OCI-LY7 (cell line): ENCODE measurements around the gene ZNF598. TPM values are rescaled to one million over a fixed set of nuclear protein-coding genes. Genes with fewer than 3 reads are reported as not detected.

Experiments used
- BruUV-seq: library from RNA; stranded (reverse); fragments of 400-500 nt; replicated peaks from 2 replicates; lab custom pipeline; 2021; lab: Mats Ljungman, UMichigan
- CTCF ChIA-PET: fragments of 300-600 bp; sonication (Branson Sonifier 250); formaldehyde crosslinking; loops from one replicate; lab custom pipeline; 2022; ENCODE audit warnings: antibody characterized with exemption; ENCODE audit not compliant: unreplicated experiment; lab: Charles Lee
- POLR2A ChIA-PET: fragments of 300-600 bp; sonication (Branson Sonifier 250); formaldehyde crosslinking; loops from one replicate; lab custom pipeline; 2022; ENCODE audit warnings: antibody characterized with exemption; lab: Charles Lee
- DNase-seq: peaks from one replicate; pipeline ENCODE4 v3.0.0-alpha.2; 2015; ENCODE audit warnings: low spot score
- H2AFZ ChIP-seq: fragments of 200-600 bp; sonication (generic), shearing (Covaris generic); 2 replicates; pipeline ENCODE4 v1.6.1; 2014; ENCODE audit warnings: mild to moderate bottlenecking, antibody characterized with exemption, low read length, moderate library complexity
- H3K27ac ChIP-seq: fragments of 200-600 bp; sonication (generic); 2 replicates; pipeline ENCODE4 v1.5.1; 2014; ENCODE audit warnings: mixed run types, low read depth, mild to moderate bottlenecking, moderate library complexity, low read length, inconsistent platforms; ENCODE audit not compliant: poor library complexity, severe bottlenecking
- H3K36me3 ChIP-seq: fragments of 200-600 bp; sonication (generic); 2 replicates; pipeline ENCODE4 v1.6.1; 2014; ENCODE audit warnings: mild to moderate bottlenecking, antibody characterized with exemption, low read length, moderate library complexity, mixed read lengths; ENCODE audit not compliant: insufficient read depth
- H3K4me1 ChIP-seq: fragments of 200-600 bp; sonication (generic); 2 replicates; pipeline ENCODE4 v1.5.1; 2014; ENCODE audit warnings: mild to moderate bottlenecking, low read length; ENCODE audit not compliant: insufficient read depth, poor library complexity, severe bottlenecking
- H3K4me2 ChIP-seq: fragments of 200-600 bp; sonication (generic); 2 replicates; pipeline ENCODE4 v1.6.1; 2014; ENCODE audit warnings: mild to moderate bottlenecking, low read length
- H3K4me3 ChIP-seq: fragments of 200-600 bp; sonication (generic); 2 replicates; pipeline ENCODE4 v1.5.1; 2014; ENCODE audit warnings: mild to moderate bottlenecking, low read depth, low read length; ENCODE audit not compliant: poor library complexity, severe bottlenecking
- H3K79me2 ChIP-seq: fragments of 200-600 bp; sonication (generic); 2 replicates; pipeline ENCODE4 v1.6.1; 2016; ENCODE audit warnings: low read depth, mild to moderate bottlenecking, low read length, moderate library complexity, mixed read lengths; ENCODE audit not compliant: insufficient read depth
- H3K9me2 ChIP-seq: fragments of 200-600 bp; sonication (generic); 2 replicates; pipeline ENCODE4 v1.6.1; 2016; ENCODE audit warnings: mild to moderate bottlenecking, low read length, mixed read lengths; ENCODE audit not compliant: insufficient read depth
- H3K9me3 ChIP-seq: fragments of 200-600 bp; sonication (generic); 2 replicates; pipeline ENCODE4 v1.6.1; 2014; ENCODE audit warnings: mild to moderate bottlenecking, mixed run types, low read length, mixed read lengths
- H4K20me1 ChIP-seq: fragments of 200-600 bp; sonication (generic); 2 replicates; pipeline ENCODE4 v1.6.1; 2014; ENCODE audit warnings: mild to moderate bottlenecking, antibody characterized with exemption, low read length, moderate library complexity, mixed read lengths; ENCODE audit not compliant: insufficient read depth
- CTCF ChIP-seq: fragments of 200-600 bp; sonication (generic); conservative IDR thresholded peaks from 2 replicates; pipeline ENCODE4 v1.5.1; 2014; ENCODE audit warnings: mild to moderate bottlenecking, antibody characterized with exemption, low read length, moderate library complexity, mixed read lengths
- EZH2phosphoT487 ChIP-seq: fragments of 200-600 bp; sonication (generic); IDR thresholded peaks from 2 replicates; pipeline ENCODE4 v1.6.1; 2018; ENCODE audit warnings: low read depth, borderline replicate concordance, mild to moderate bottlenecking, mixed run types, antibody characterized with exemption, low read length, moderate library complexity, mixed read lengths
- intact Hi-C: fragments of 100-400 bp; cut with micrococcal nuclease; formaldehyde crosslinking; loops from one replicate; pipeline ENCODE4 v1.10.0; 2022; ENCODE audit not compliant: unreplicated experiment
- total RNA-seq, 2 experiments: library from RNA; depleted of rRNA in 1 of 2; stranded (reverse); fragments of >200 nt in 1 of 2; shearing (Covaris generic) in 1 of 2; gene quantifications; 2 replicates each; pipeline ENCODE4 v1.2.3, GENCODE V29; 2014 to 2022

Gene ZNF598
- total RNA-seq, 2 experiments from 2014 or later, result 26.3 to 80.4 TPM

DNA sequence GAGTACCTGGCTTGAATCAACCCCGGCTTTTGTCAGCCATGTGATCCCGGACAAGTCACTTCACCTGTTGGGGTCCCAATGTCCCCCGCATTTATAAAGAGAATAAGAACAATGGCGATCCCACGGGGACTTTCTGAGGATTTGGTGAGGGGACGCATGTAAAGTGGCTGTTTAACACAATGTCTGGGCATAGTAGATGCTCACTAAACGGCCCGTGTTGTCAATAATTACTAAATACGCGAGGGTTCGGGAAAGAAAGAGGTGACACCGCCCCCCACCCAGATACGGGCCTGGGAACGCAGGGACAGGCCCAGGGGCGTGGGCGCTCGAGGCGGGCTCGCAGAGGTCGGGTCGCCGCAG is 18.1 kb downstream of the ZNF598 start:
- Histone ChIP-seq H3K4me3 (peak overlapping the region; percentile 68), H2AFZ (peak overlapping the region; percentile 3; the same call in 1 of the 2 replicates), H3K27ac (peak overlapping the region; percentile 50), H3K36me3 (peaks cover 12% of the 10 kb centered on the region), H3K4me1 (peaks cover 36% of the 10 kb centered on the region), H4K20me1 (no peaks in the 10 kb centered on the region), H3K9me3 (no peaks in the 10 kb centered on the region), H3K4me2 (peak overlapping the region; percentile 80), H3K9me2 (no peaks in the 10 kb centered on the region), H3K79me2 (no peaks in the 10 kb centered on the region)
- TF ChIP-seq EZH2phosphoT487 (no peak), CTCF (no peak)
- ChIA-PET CTCF (interaction anchor here (0.6 kb wide), 1 partner anchor 145 kb away, joined by 3 read pairs; no protein-coding TSS in a partner anchor), POLR2A (interaction anchor here (0.9 to 1.0 kb wide), 2 partner anchors 20 to 56 kb away, joined by 3 to 4 read pairs; partner anchors contain the start of genes NTHL1, TBL3 and TSC2)
- BruUV-seq, result TSS peak; percentile 79
- intact Hi-C loops, result no loop called here
- peak; percentile 25 for DNase-seq

DNA sequence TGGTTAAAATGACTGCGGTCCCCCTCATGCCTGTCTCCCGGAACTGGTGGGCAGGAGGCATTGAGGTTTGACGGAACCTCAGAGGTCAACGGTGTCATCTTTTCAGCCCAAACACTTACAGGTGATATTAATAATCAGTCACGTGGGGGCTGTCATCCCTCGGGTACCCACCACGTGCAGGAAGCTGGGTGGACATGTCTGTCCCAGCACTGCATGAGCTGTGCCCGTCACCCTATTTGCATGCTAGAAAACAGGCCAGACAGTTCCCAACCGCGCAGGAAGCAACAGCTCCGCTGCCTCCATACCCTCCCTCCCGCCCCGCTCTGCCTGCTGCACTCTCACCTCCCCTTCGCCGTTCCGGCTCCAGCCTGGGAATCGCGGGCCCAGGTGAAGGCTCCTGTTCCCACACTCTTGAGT is 18.5 kb downstream of the ZNF598 start:
- Histone ChIP-seq H3K36me3 (peaks cover 14% of the 10 kb centered on the region), H3K4me3 (peak overlapping the region; percentile 68), H3K79me2 (no peaks in the 10 kb centered on the region), H4K20me1 (no peaks in the 10 kb centered on the region), H2AFZ (peak overlapping the region; percentile 22; the same call in 1 of the 2 replicates), H3K4me2 (peak overlapping the region; percentile 80), H3K9me2 (no peaks in the 10 kb centered on the region), H3K9me3 (no peaks in the 10 kb centered on the region), H3K4me1 (peaks cover 36% of the 10 kb centered on the region), H3K27ac (peak overlapping the region; percentile 50)
- ChIA-PET CTCF (no interaction called here), POLR2A (interaction anchor here (0.6 to 1.0 kb wide), 2 partner anchors 10 to 19 kb away, joined by 3 read pairs; partner anchors contain the start of genes NOXO1 and TBL3)
- TF ChIP-seq CTCF, result no peak
- no peak for TF ChIP-seq EZH2phosphoT487
- peak; percentile 79 for DNase-seq
- intact Hi-C loops, result no loop called here
- no TSS peak for BruUV-seq

DNA sequence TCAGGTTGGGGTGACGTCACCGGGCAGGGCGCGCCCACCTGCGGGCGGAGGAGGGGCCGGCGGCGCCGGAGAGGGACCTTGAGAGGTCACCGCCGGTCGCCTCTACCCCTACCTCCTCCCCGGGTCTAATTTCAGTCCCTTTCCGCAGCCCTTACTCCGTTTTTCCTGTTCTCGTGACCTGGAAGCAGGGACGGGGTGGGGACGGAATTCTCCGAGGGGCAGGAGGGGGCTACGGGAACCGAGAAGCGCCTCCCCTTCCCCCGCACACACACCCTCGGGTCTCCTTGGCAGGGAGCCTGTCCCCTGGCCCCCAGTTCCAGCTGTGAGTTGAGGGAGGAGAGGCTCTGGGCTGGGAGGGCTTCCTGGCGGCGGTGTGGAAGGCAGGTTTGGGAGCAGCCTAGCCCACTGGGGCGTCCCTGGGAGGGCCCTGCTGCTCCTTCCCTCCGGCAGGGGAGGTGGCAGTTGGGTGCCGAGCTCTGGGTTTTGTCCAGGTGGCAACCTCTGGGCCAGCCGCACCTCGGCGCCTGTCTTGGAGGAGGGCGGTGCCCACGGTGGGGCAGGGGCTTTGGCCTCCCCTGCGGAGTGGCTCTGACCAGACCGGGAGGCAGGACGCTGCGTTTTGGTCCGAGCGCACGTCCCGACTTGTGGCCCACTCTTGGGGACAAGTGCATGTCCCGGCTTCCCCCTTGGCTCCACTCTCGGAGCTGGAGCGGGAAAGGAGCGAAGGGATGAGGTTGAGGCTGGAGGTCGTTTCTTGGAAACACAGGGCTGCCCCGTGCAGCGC is 19.1 kb downstream of the ZNF598 start:
- no TSS peak for BruUV-seq
- peak; percentile 58 for DNase-seq
- peak overlapping the region; percentile 22; the same call in 1 of the 2 replicates for H2AFZ ChIP-seq
- H3K27ac ChIP-seq, result peak overlapping the region; percentile 50
- CTCF ChIA-PET, result no interaction called here
- H4K20me1 ChIP-seq, result no peaks in the 10 kb centered on the region
- H3K4me3 ChIP-seq, result peak overlapping the region; percentile 68
- H3K4me2 ChIP-seq, result peak overlapping the region; percentile 80
- peaks cover 15% of the 10 kb centered on the region for H3K36me3 ChIP-seq
- H3K9me2 ChIP-seq, result no peaks in the 10 kb centered on the region
- peaks cover 36% of the 10 kb centered on the region for H3K4me1 ChIP-seq
- no peaks in the 10 kb centered on the region for H3K9me3 ChIP-seq
- intact Hi-C loops, result no loop called here
- TF ChIP-seq CTCF (no peak), EZH2phosphoT487 (no peak)
- H3K79me2 ChIP-seq, result no peaks in the 10 kb centered on the region
- POLR2A ChIA-PET, result interaction anchor here (0.6 kb wide), 1 partner anchor 9 kb away, joined by 3 read pairs; the partner anchor contains the start of gene NOXO1
